K562 (cell line): ENCODE results near the gene SNRPF. TPM values are rescaled to one million over a fixed set of nuclear protein-coding genes. Genes with fewer than 3 reads are reported as not detected.
"Not testable (repeated sequence)": the region's sequence is repeated elsewhere in the genome, so short reads cannot be mapped to it uniquely, and the experiment has no call there.

ENCODE experiments used
- ATAC-seq: fragments of 200-7000 bp; cut with Tn5 transposase; 3 replicates; pipeline ENCODE4 v1.9.1; 2020; ENCODE audit warnings: moderate library complexity
- BruUV-seq: library from RNA; stranded (reverse); fragments of 400-500 nt; replicated peaks from 2 replicates; lab custom pipeline; 2021; lab: Mats Ljungman, UMichigan
- CTCF ChIA-PET: fragments of 300-600 bp; formaldehyde crosslinking; extraction: SDS; loops from one replicate; lab custom pipeline; 2021; ENCODE audit warnings: low intra/inter-chr PET ratio; lab: Yijun Ruan, JAX
- POLR2A ChIA-PET: fragments of 300-600, 350-650 bp; sonication (Branson Sonifier 250); formaldehyde crosslinking; extraction: SDS; loops from one replicate; lab custom pipeline; 2021; ENCODE audit warnings: antibody characterized with exemption, inconsistent platforms; lab: Yijun Ruan, JAX
- DNase-seq, 4 experiments: peaks; one replicate each; pipeline versions ENCODE4 v3.0.0 to v3.0.0-alpha.2; 2011 to 2018; ENCODE audit warnings: low spot score in 3 of 4, mixed read lengths in 3 of 4; ENCODE audit errors: extremely low read depth in 1 of 4
- FAIRE-seq: peaks from 2 replicates; lab custom pipeline; 2011; peaks lifted over from hg19 to GRCh38; lab: Jason Lieb, UNC
- H2AFZ ChIP-seq: 2 replicates; pipeline ENCODE4 v1.6.0; 2011; ENCODE audit warnings: low read depth, low read length, control low read depth, inconsistent platforms
- H3K27ac ChIP-seq: fragments of 200-600 bp; 3 replicates; pipeline ENCODE4 v1.8.0; 2011; ENCODE audit warnings: low read depth, mild to moderate bottlenecking, control low read depth, inconsistent platforms, low read length, moderate library complexity, mixed read lengths; ENCODE audit errors: extremely low read depth
- H3K27me3 ChIP-seq, 2 experiments: fragments of 300-600 bp in 1 of 2; 2 replicates in 1 of 2; 3 replicates in 1 of 2; pipeline versions ENCODE4 v1.6.0 to v1.8.0; 2011; ENCODE audit warnings: inconsistent platforms in 2 of 2, low read length in 2 of 2, mild to moderate bottlenecking in 1 of 2, mixed read lengths in 1 of 2, moderate library complexity in 1 of 2; ENCODE audit not compliant: control insufficient read depth in 2 of 2, insufficient read depth in 2 of 2
- H3K36me3 ChIP-seq: fragments of 300-600 bp; 3 replicates; pipeline ENCODE4 v1.8.0; 2011; ENCODE audit warnings: mild to moderate bottlenecking, low read length, inconsistent platforms; ENCODE audit not compliant: control insufficient read depth, insufficient read depth
- H3K4me1 ChIP-seq, 2 experiments: fragments of 200-600 bp in 1 of 2; replicated peaks in 1 of 2; 2 replicates in 1 of 2; 3 replicates in 1 of 2; pipeline versions ENCODE4 v1.5.1 to v1.8.0; 2011; ENCODE audit warnings: inconsistent platforms in 2 of 2, low read length in 2 of 2, mild to moderate bottlenecking in 1 of 2, mixed read lengths in 1 of 2, moderate library complexity in 1 of 2; ENCODE audit not compliant: control insufficient read depth in 2 of 2, insufficient read depth in 2 of 2
- H3K4me2 ChIP-seq: 2 replicates; pipeline ENCODE4 v1.6.1; 2011; ENCODE audit warnings: low read length, control low read depth, inconsistent platforms, mixed read lengths; ENCODE audit not compliant: insufficient read depth
- H3K4me3 ChIP-seq: fragments of 200-600 bp; sonication (generic), shearing (Covaris generic); 2 replicates; pipeline ENCODE4 v1.5.1; 2016; ENCODE audit warnings: control low read depth, inconsistent platforms
- H3K79me2 ChIP-seq: fragments of 200-600 bp; 3 replicates; pipeline ENCODE4 v1.8.0; 2011; ENCODE audit warnings: low read length, inconsistent platforms; ENCODE audit not compliant: control insufficient read depth, insufficient read depth
- H3K9ac ChIP-seq, 2 experiments: 2 replicates each; pipeline versions ENCODE4 v1.6.0 to v1.6.1; 2011; ENCODE audit warnings: low read depth in 2 of 2, low read length in 2 of 2, control low read depth in 1 of 2, inconsistent platforms in 1 of 2, mild to moderate bottlenecking in 1 of 2, mixed read lengths in 1 of 2; ENCODE audit not compliant: insufficient read depth in 1 of 2
- H3K9me1 ChIP-seq: one replicate; pipeline ENCODE4 v1.6.0; 2011; ENCODE audit warnings: inconsistent platforms, mild to moderate bottlenecking, low read length, moderate library complexity; ENCODE audit not compliant: control insufficient read depth, insufficient read depth
- H3K9me3 ChIP-seq: replicated peaks from 2 replicates; pipeline ENCODE4 v1.5.1; 2011; ENCODE audit warnings: low read depth, low read length, inconsistent platforms; ENCODE audit not compliant: control insufficient read depth, insufficient read depth
- H4K20me1 ChIP-seq: replicated peaks from 2 replicates; pipeline ENCODE4 v1.6.1; 2011; ENCODE audit warnings: low read length, inconsistent platforms, mixed read lengths; ENCODE audit not compliant: control insufficient read depth, insufficient read depth
- BHLHE40 ChIP-seq: IDR thresholded peaks from 2 replicates; pipeline ENCODE4 v1.6.1; 2011; ENCODE audit warnings: low read length, improper control_type of control experiment
- TFE3 ChIP-seq: fragments of 450-650 bp; formaldehyde crosslinking; IDR thresholded peaks from 2 replicates; pipeline ENCODE4 v1.4.0; 2020; ENCODE audit warnings: mild to moderate bottlenecking, mixed read lengths
- USF2 ChIP-seq: sonication (generic); formaldehyde crosslinking; IDR thresholded peaks from 2 replicates; pipeline ENCODE4 v1.5.0; 2020; ENCODE audit warnings: missing genetic modification reagents
- WGBS: fragments of 100-300 bp; shearing (Covaris generic); methylation state at CpG from one replicate; pipeline ENCODE4 v1.1.6; 2016; ENCODE audit warnings: low coverage, mixed read lengths; ENCODE audit not compliant: insufficient coverage; ENCODE audit errors: missing lambda C conversion rate; 5-methylcytosine and 5-hydroxymethylcytosine counted together
- in situ Hi-C: fragments of 300-500 bp; cut with MboI; formaldehyde crosslinking; loops from 4 replicates; pipeline ENCODE4 v1.15.0; 2018; ENCODE audit warnings: inconsistent platforms, mixed read lengths
- intact Hi-C: fragments of 100-400 bp; cut with micrococcal nuclease; formaldehyde crosslinking; loops from 2 replicates; pipeline ENCODE4 v1.14.2; 2022
- polyA plus RNA-seq, 8 experiments: library from polyadenylated mRNA; depleted of rRNA in 4 of 8; stranded (reverse) in 5 of 8; unstranded in 3 of 8; fragments of >200 nt; fragmentation: Nextera tagmentation in 2 of 8; fragmentation: Illumina TruSeq in 1 of 8; extraction: Ambion mirVana in 2 of 8; extraction: Trizol in 1 of 8; gene quantifications; 2 replicates each; pipeline versions ENCODE4 v1.2.1 to v1.2.3, GENCODE V29; 2011 to 2014; ENCODE audit warnings: inconsistent platforms in 1 of 8, missing spikeins in 1 of 8
- total RNA-seq, 7 experiments: library from RNA; depleted of rRNA in 6 of 7; stranded (reverse); fragments of >200 nt in 6 of 7; fragmentation: Illumina TruSeq in 2 of 7; extraction: Trizol in 2 of 7; gene quantifications; 2 replicates each; pipeline versions ENCODE4 v1.2.1 to v1.2.3, GENCODE V29; 2011 to 2021; ENCODE audit warnings: low replicate concordance in 1 of 7

Gene SNRPF
- total and polyA plus RNA-seq, 9 of the 15 experiments (the other 6 are each of a cell fraction or from before 2014, with no cell fraction given) = 37.9 to 205 (median 93.6) TPM

GRCh38 chr12:95842426-95842825 lies 16.3 kb upstream of the SNRPF start:
- POLR2A ChIA-PET, H3K9me3 ChIP-seq, H3K36me3 ChIP-seq, CTCF ChIA-PET, BruUV-seq, H3K9ac ChIP-seq, H2AFZ ChIP-seq, FAIRE-seq, H3K4me1 ChIP-seq, H3K27ac ChIP-seq, H3K79me2 ChIP-seq, intact Hi-C loops, H4K20me1 ChIP-seq, in situ Hi-C loops, H3K9me1 ChIP-seq, DNase-seq, H3K4me3 ChIP-seq, ATAC-seq: not testable (repeated sequence)
- 7% methylated on average over 7 of the region's 12 CpGs for WGBS
- Histone ChIP-seq H3K4me2 (peak overlapping the region; percentile 24; the same call in 1 of the 2 replicates), H3K27me3 (peaks cover 10 to 18% of the 10 kb centered on the region in 2 experiments; a peak in 4 of 5 replicates)
- TF ChIP-seq BHLHE40 (peak; percentile 48; the same call in 1 of the 2 replicates), USF2 (CRISPR knock-in tag) (peak; percentile 47; the same call in 1 of the 2 replicates), TFE3 (CRISPR knock-in tag) (peak; percentile 24; the same call in 1 of the 2 replicates)
